Measurements from ENCODE around the gene EEA1.

Gene EEA1

GRCh38 chr12:92860521-92860920 is 68.6 kb downstream of the EEA1 start:
- Histone ChIP-seq H3K9me3 (ENCODE audit: control insufficient read depth, insufficient read depth, low read length) (no peaks in the 10 kb centered on the region), H3K27ac (ENCODE audit: low read length) (no peak overlapping the region), H3K27me3 (ENCODE audit: control insufficient read depth, insufficient read depth, low read length) (no peaks in the 10 kb centered on the region), H3K4me3 (ENCODE audit: low read length) (no peak overlapping the region), H3K36me3 (ENCODE audit: control insufficient read depth, insufficient read depth, low read length) (no peaks in the 10 kb centered on the region), H3K4me1 (ENCODE audit: control insufficient read depth, insufficient read depth, low read length) (no peaks in the 10 kb centered on the region)
- DNase-seq (ENCODE audit: low read depth, low spot score) = no peak

- no peak for DNase-seq (ENCODE audit: low read depth, low spot score)
- Histone ChIP-seq H3K36me3 (ENCODE audit: control insufficient read depth, insufficient read depth, low read length) (no peaks in the 10 kb centered on the region), H3K27me3 (ENCODE audit: control insufficient read depth, insufficient read depth, low read length) (no peaks in the 10 kb centered on the region), H3K27ac (ENCODE audit: low read length) (no peak overlapping the region), H3K9me3 (ENCODE audit: control insufficient read depth, insufficient read depth, low read length) (no peaks in the 10 kb centered on the region), H3K4me3 (ENCODE audit: low read length) (no peak overlapping the region), H3K4me1 (ENCODE audit: control insufficient read depth, insufficient read depth, low read length) (no peaks in the 10 kb centered on the region)
- WGBS (ENCODE audit: insufficient coverage, insufficient read length) = no CpG with 5 or more reads among the region's 7 CpGs
Observed at GRCh38 chr12:92859650-92860386, 69.3 kb downstream of the EEA1 start.

- H3K27ac ChIP-seq (ENCODE audit: low read length) = no peak overlapping the region
- no peaks in the 10 kb centered on the region for H3K36me3 ChIP-seq (ENCODE audit: control insufficient read depth, insufficient read depth, low read length)
- H3K9me3 ChIP-seq (ENCODE audit: control insufficient read depth, insufficient read depth, low read length) = no peaks in the 10 kb centered on the region
- DNase-seq (ENCODE audit: low read depth, low spot score) = no peak
- H3K4me1 ChIP-seq (ENCODE audit: control insufficient read depth, insufficient read depth, low read length) = no peaks in the 10 kb centered on the region
- no CpG with 5 or more reads among the region's 8 CpGs for WGBS (ENCODE audit: insufficient coverage, insufficient read length)
- no peak overlapping the region for H3K4me3 ChIP-seq (ENCODE audit: low read length)
- no peaks in the 10 kb centered on the region for H3K27me3 ChIP-seq (ENCODE audit: control insufficient read depth, insufficient read depth, low read length)
Observed at GRCh38 chr12:92857818-92858217, 71.3 kb downstream of the EEA1 start.

GRCh38 chr12:92854344-92854743 is 74.8 kb downstream of the EEA1 start:
- H3K9me3 ChIP-seq (ENCODE audit: control insufficient read depth, insufficient read depth, low read length) = no peaks in the 10 kb centered on the region
- WGBS (ENCODE audit: insufficient coverage, insufficient read length) = no CpG with 5 or more reads among the region's 3 CpGs
- no peak overlapping the region for H3K27ac ChIP-seq (ENCODE audit: low read length)
- DNase-seq (ENCODE audit: low read depth, low spot score) = no peak
- no peaks in the 10 kb centered on the region for H3K4me1 ChIP-seq (ENCODE audit: control insufficient read depth, insufficient read depth, low read length)
- no peaks in the 10 kb centered on the region for H3K27me3 ChIP-seq (ENCODE audit: control insufficient read depth, insufficient read depth, low read length)
- H3K4me3 ChIP-seq (ENCODE audit: low read length) = no peak overlapping the region
- no peaks in the 10 kb centered on the region for H3K36me3 ChIP-seq (ENCODE audit: control insufficient read depth, insufficient read depth, low read length)

- H3K4me1 ChIP-seq (ENCODE audit: control insufficient read depth, insufficient read depth, low read length) = no peaks in the 10 kb centered on the region
- H3K36me3 ChIP-seq (ENCODE audit: control insufficient read depth, insufficient read depth, low read length) = no peaks in the 10 kb centered on the region
- no peak for DNase-seq (ENCODE audit: low read depth, low spot score)
- WGBS (ENCODE audit: insufficient coverage, insufficient read length) = no CpG with 5 or more reads among the region's 3 CpGs
- no peak overlapping the region for H3K27ac ChIP-seq (ENCODE audit: low read length)
- no peak overlapping the region for H3K4me3 ChIP-seq (ENCODE audit: low read length)
- H3K9me3 ChIP-seq (ENCODE audit: control insufficient read depth, insufficient read depth, low read length) = no peaks in the 10 kb centered on the region
- H3K27me3 ChIP-seq (ENCODE audit: control insufficient read depth, insufficient read depth, low read length) = no peaks in the 10 kb centered on the region
Observed at GRCh38 chr12:92848740-92849139, 80.4 kb downstream of the EEA1 start.

GRCh38 chr12:92847368-92847767 is 81.7 kb downstream of the EEA1 start:
- Histone ChIP-seq H3K4me1 (ENCODE audit: control insufficient read depth, insufficient read depth, low read length) (no peaks in the 10 kb centered on the region), H3K9me3 (ENCODE audit: control insufficient read depth, insufficient read depth, low read length) (no peaks in the 10 kb centered on the region), H3K36me3 (ENCODE audit: control insufficient read depth, insufficient read depth, low read length) (no peaks in the 10 kb centered on the region), H3K27ac (ENCODE audit: low read length) (no peak overlapping the region), H3K27me3 (ENCODE audit: control insufficient read depth, insufficient read depth, low read length) (no peaks in the 10 kb centered on the region), H3K4me3 (ENCODE audit: low read length) (no peak overlapping the region)
- no peak for DNase-seq (ENCODE audit: low read depth, low spot score)
- WGBS (ENCODE audit: insufficient coverage, insufficient read length) = no CpG with 5 or more reads among the region's 1 CpG

- Histone ChIP-seq H3K27ac (ENCODE audit: low read length) (no peak overlapping the region), H3K27me3 (ENCODE audit: control insufficient read depth, insufficient read depth, low read length) (no peaks in the 10 kb centered on the region), H3K4me1 (ENCODE audit: control insufficient read depth, insufficient read depth, low read length) (no peaks in the 10 kb centered on the region), H3K4me3 (ENCODE audit: low read length) (no peak overlapping the region), H3K36me3 (ENCODE audit: control insufficient read depth, insufficient read depth, low read length) (no peaks in the 10 kb centered on the region), H3K9me3 (ENCODE audit: control insufficient read depth, insufficient read depth, low read length) (no peaks in the 10 kb centered on the region)
- WGBS (ENCODE audit: insufficient coverage, insufficient read length) = no CpG with 5 or more reads among the region's 3 CpGs
- DNase-seq (ENCODE audit: low read depth, low spot score) = no peak
Observed at GRCh38 chr12:92845329-92845728, 83.8 kb downstream of the EEA1 start.

GRCh38 chr12:92844151-92844763 is 84.8 kb downstream of the EEA1 start:
- H3K36me3 ChIP-seq (ENCODE audit: control insufficient read depth, insufficient read depth, low read length) = no peaks in the 10 kb centered on the region
- H3K4me3 ChIP-seq (ENCODE audit: low read length) = no peak overlapping the region
- no CpG with 5 or more reads among the region's 1 CpG for WGBS (ENCODE audit: insufficient coverage, insufficient read length)
- no peak overlapping the region for H3K27ac ChIP-seq (ENCODE audit: low read length)
- DNase-seq (ENCODE audit: low read depth, low spot score) = no peak
- H3K27me3 ChIP-seq (ENCODE audit: control insufficient read depth, insufficient read depth, low read length) = no peaks in the 10 kb centered on the region
- no peaks in the 10 kb centered on the region for H3K9me3 ChIP-seq (ENCODE audit: control insufficient read depth, insufficient read depth, low read length)
- H3K4me1 ChIP-seq (ENCODE audit: control insufficient read depth, insufficient read depth, low read length) = no peaks in the 10 kb centered on the region

- WGBS (ENCODE audit: insufficient coverage, insufficient read length) = no CpG with 5 or more reads among the region's 7 CpGs
- Histone ChIP-seq H3K4me1 (ENCODE audit: control insufficient read depth, insufficient read depth, low read length) (no peaks in the 10 kb centered on the region), H3K36me3 (ENCODE audit: control insufficient read depth, insufficient read depth, low read length) (no peaks in the 10 kb centered on the region), H3K27ac (ENCODE audit: low read length) (no peak overlapping the region), H3K4me3 (ENCODE audit: low read length) (no peak overlapping the region), H3K9me3 (ENCODE audit: control insufficient read depth, insufficient read depth, low read length) (no peaks in the 10 kb centered on the region), H3K27me3 (ENCODE audit: control insufficient read depth, insufficient read depth, low read length) (no peaks in the 10 kb centered on the region)
- DNase-seq (ENCODE audit: low read depth, low spot score) = no peak
Observed at GRCh38 chr12:92829686-92830282, 99.3 kb downstream of the EEA1 start.

- no peak for DNase-seq (ENCODE audit: low read depth, low spot score)
- H3K27ac ChIP-seq (ENCODE audit: low read length) = no peak overlapping the region
- no peaks in the 10 kb centered on the region for H3K9me3 ChIP-seq (ENCODE audit: control insufficient read depth, insufficient read depth, low read length)
- no peaks in the 10 kb centered on the region for H3K4me1 ChIP-seq (ENCODE audit: control insufficient read depth, insufficient read depth, low read length)
- H3K36me3 ChIP-seq (ENCODE audit: control insufficient read depth, insufficient read depth, low read length) = no peaks in the 10 kb centered on the region
- no CpG with 5 or more reads among the region's 4 CpGs for WGBS (ENCODE audit: insufficient coverage, insufficient read length)
- no peak overlapping the region for H3K4me3 ChIP-seq (ENCODE audit: low read length)
- H3K27me3 ChIP-seq (ENCODE audit: control insufficient read depth, insufficient read depth, low read length) = no peaks in the 10 kb centered on the region
Observed at GRCh38 chr12:92828565-92828964, 100.5 kb downstream of the EEA1 start.
